Measurements from ENCODE around the gene SLC35G2. TPM values are rescaled to one million over a fixed set of nuclear protein-coding genes. Genes with fewer than 3 reads are reported as not detected.

The SLC35G2 gene
- total RNA-seq, 1 experiment from 2014 or later, result 16.5 TPM

DNA sequence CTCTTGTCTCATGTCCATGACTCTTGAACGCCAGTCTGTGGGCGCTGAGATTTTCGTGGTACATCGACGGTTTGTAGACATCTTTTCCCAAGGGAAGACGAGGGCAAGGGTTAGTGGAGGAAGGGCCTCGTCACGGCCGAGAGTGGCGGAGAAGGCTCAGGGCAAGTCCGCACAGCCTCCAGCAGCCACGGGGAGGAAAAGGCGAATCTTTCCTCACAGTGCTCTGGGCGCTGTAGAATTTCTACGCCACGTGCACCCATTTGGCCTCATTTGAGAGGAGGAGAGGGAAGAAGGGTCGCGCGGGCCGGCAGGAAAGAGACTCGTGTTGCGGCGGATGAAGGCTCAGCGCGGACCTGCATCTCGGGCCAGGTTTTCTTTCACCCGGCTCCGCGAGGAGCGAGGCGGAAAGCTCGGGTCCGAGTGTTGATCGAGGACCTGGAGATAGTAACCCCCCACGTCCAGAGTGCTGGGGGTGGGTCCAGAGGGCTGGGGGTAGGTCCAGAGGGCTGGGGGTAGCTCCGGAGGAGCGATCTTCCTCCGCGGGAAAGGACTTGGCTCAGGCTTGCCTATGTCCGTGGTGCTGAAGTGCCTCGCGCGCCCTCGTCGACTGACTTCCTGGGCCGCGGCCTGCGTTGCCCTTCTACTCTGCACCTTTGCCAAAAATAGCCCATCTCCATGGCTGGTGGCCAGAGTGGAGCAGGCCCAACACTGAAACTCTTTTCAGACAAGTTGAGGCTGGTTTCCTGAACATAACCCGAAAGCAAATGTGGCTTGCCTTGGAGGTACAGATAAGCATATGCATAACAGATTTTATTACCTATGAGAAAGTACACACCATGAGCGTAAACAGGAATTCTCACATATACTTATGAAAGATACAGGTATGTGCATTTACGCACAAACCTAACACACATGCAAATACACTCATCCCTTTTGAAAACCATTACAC is 1.1 kb downstream of the SLC35G2 start:
- peak; percentile 70 for DNase-seq (ENCODE audit: low read depth)
- in situ Hi-C loops (cut with HindIII; ENCODE audit: low pct_unique_long_range_greater_than_20kb, low sequenced_read_pairs), result no loop called here

DNA sequence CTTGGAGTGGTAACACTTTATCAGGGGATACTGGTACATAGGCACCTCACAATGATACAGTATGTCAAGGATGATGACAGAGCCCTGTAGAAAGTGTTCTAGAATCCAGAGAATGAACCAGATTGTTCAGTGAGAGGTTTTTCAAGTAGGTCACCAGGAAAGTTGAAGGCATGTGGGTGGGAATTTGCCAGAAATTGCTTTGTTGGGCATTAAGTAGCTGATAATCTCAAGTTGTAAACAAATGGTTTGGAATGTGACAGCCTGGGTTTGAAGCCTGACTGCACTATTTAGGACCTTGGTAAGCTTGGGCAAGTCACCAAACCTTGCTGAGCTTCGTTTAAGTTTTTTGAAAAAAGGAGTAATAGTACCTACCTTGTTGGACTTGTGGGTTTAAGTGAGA is 12.5 kb downstream of the SLC35G2 start:
- no peak for DNase-seq (ENCODE audit: low read depth)
- in situ Hi-C loops (cut with HindIII; ENCODE audit: low pct_unique_long_range_greater_than_20kb, low sequenced_read_pairs), result no loop called here

DNA sequence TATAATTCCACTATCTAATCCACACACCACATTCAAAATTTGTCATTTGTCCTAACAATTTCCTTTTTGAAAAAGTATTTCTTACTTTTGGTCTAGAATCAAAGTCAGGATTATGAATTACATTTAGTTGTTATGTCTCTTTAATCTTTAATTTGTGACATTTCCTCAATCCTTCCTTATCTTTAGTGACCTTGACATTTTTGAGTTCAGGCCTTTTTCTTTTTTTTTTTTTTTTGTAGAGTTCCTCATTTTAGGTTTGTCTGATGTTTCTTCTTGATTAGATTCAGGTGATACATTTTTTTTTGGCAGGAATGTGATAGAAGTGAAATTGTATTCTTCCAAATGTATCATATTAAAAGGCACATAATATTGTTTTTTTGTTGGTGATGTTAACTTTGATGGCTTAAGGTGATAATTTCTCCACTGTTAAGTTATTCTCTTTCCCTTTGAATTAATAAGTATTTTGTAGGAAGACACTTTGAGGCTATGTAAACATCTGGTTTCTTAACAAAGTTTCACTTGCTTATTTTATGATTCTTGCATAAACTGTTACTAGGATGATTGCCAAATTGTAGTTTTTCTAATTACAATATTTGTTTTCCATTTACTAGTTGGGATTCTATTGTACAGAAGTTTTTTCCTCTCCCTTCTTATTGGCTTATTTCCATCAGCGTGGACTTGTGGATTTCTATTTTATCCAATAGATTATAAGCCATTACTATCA is 16.3 kb downstream of the SLC35G2 start:
- DNase-seq (ENCODE audit: low read depth), result no peak
- in situ Hi-C loops (cut with HindIII; ENCODE audit: low pct_unique_long_range_greater_than_20kb, low sequenced_read_pairs), result no loop called here

DNA sequence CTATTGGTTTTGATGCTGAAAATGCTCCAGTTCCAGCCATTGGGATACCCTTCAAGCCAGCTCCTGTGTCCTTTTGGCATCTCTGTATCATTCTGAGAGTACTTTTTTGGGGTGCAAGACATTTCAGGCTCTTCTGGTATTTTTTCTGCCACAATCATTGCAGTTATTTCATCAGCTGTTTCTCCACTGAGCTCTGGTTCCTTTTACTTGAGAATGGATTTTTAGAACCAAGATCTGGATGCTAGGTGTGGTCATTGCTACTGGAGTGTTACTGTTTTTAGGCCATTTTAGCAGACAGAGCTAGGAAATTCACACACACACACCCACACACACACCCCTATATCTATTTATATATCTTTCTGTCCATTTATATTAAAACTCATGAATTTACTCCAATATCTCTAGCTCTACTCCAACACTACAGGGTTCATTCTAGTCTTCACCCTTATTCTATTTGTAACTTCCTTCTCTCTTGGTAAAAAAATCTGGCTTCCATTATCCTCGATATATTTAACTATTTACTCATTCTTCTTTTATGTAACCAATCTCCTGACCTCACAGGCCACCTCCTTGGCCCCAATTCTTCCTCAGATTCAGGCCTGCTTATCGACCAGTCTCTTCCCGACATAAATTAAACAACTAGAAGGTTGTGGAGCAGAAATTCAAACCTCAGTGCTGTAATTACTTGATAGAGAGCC is 17.0 kb downstream of the SLC35G2 start:
- in situ Hi-C loops (cut with HindIII; ENCODE audit: low pct_unique_long_range_greater_than_20kb, low sequenced_read_pairs), result no loop called here
- no peak for DNase-seq (ENCODE audit: low read depth)

DNA sequence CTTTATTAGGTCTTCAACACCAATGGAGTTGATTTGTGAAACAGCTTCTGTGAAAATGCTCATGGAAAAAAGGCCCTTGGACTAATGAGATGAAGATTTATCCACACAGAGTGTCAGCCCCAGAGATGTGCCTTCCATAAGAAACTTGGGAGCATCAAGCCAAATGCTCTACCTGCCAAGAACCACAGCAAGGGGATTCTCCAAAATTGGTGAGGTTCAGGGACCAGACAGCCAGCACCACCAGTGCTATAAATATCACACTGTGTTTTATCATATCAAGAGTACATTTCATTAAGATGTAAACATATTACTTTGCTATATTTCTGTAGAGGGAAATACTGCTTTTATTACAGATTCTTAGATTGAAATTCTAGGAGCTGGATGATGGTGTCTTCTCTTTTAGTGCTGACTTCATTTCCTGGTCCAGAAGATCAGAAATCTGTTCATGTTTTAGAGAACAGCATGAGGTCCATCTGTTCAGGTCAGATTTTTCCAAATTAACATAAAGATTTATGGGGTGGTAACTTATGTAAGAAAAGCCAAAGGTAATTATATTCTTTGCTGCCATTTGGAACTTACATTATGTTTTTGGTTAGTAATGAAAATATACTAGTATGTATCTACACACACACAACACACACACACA is 17.7 kb downstream of the SLC35G2 start:
- in situ Hi-C loops (cut with HindIII; ENCODE audit: low pct_unique_long_range_greater_than_20kb, low sequenced_read_pairs), result no loop called here
- no peak for DNase-seq (ENCODE audit: low read depth)

DNA sequence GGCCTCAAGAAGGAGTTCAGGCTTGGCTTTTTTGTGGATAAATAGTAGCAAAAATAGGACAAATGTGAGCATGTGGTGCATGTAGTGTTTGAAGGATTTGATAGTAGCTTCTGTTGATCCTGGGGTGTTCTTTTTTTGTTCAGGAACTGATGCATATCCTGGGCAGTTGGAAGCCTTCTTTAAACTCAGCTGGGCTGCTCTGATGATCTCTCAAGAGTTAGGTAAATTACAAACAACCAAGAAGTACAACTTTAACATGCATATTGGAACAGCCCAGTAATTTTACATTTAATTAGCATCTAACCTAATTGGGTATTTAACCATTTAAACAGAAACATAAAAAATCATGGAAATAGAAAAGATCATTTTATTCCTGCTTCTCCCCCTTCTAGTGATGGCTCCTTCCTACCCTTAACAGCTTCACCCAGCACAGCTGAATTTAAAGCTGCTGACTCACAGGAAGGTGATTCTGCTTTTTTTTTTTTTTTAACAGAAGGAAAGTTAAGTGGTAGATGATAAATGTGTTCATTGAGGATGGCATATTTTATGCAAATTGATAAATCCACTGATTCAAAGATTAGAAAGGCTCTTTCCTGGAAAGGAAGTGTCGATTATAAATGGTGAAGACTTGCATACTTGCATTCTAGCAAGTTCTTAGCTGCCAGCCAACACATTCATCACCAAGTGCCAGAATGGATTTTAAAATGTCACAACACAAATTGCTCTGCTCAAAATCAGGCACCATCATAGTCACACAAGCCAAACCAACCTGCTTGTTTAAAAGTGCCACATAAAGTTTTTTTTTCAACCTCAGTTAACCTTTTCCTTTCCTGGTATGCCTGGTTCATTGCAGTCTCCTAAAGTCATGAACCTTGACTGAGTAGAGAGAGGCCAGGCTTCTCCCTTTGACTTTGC is 20.0 kb downstream of the SLC35G2 start:
- DNase-seq (ENCODE audit: low read depth), result peak; percentile 75
- in situ Hi-C loops (cut with HindIII; ENCODE audit: low pct_unique_long_range_greater_than_20kb, low sequenced_read_pairs), result no loop called here

DNA sequence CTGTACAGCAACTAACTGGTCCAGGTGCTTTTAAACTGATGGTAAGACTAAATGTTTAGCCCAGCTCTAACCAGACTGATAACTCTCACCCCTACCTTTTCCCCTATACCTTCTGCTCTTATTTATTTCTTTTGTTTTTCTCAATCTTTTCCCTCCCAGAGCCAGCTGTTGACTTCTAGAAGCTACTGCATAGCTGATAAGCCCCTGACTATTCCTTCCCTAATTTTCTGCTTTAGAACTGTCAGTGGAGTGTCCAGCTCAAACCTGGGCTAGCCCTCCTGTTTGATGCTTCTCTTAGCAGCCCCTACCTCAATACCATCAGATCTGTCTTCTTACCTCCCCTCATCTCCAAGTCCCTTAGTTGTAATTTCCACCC is 20.6 kb downstream of the SLC35G2 start:
- in situ Hi-C loops (cut with HindIII; ENCODE audit: low pct_unique_long_range_greater_than_20kb, low sequenced_read_pairs), result no loop called here
- no peak for DNase-seq (ENCODE audit: low read depth)

DNA sequence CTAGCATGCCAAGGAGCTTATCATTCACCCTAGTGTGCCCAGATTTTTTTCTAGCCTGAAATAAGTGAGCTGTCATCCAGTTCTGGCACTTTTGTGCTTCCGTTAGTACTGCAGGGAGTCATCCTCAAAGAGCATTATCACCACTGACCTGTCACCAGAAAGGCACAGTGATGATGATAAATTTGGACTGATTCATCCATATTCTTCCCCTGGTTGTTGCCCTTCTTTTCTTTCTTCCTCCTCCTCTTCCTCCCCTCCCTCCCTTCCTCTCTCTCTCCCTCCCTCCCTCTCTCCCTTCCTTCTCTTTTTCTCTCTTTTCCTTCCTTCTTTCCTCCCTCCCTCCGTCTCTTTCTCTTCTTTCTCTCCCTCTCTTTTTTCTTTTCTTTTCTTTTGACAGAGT is 21.3 kb downstream of the SLC35G2 start:
- no peak for DNase-seq (ENCODE audit: low read depth)
- in situ Hi-C loops (cut with HindIII; ENCODE audit: low pct_unique_long_range_greater_than_20kb, low sequenced_read_pairs), result no loop called here

DNA sequence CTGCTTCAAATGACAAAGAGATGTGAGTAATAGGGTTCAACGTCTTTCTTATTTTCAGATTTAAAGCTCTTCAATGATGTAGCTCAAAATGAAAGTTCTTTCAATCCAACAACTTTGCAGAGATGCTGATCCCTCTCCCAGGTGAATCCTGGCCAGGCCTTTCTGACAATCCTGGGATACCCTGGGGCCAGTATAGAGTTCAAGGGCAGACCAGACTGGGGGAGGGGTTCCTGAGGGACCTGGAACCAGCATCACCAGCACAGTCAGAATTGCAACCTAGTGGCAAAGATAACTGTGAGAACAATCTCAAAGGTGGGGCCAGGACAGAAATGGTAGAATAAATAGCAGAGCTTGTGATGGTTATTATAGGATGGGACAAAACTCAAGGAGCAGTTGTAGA is 23.4 kb downstream of the SLC35G2 start:
- in situ Hi-C loops (cut with HindIII; ENCODE audit: low pct_unique_long_range_greater_than_20kb, low sequenced_read_pairs), result no loop called here
- DNase-seq (ENCODE audit: low read depth), result no peak

DNA sequence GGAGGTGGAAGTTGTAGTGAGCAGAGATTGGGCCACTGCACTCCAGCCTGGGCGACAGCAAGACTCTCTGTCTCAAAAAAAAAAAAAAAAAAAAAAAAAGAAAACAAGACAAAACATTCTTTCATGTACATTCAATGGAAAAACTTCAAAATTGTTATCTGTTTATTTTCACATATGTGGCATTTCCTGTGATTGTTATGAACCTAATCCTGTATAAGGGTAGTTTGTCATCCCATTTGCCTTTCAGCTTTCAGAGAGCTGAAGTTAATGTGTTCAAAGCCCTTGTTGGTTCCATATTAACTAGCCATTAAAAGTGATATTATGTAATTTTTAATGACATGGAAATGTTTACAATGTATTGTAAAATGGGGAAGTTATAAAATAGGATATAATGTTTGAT is 25.8 kb downstream of the SLC35G2 start:
- no peak for DNase-seq (ENCODE audit: low read depth)
- in situ Hi-C loops (cut with HindIII; ENCODE audit: low pct_unique_long_range_greater_than_20kb, low sequenced_read_pairs), result no loop called here

DNA sequence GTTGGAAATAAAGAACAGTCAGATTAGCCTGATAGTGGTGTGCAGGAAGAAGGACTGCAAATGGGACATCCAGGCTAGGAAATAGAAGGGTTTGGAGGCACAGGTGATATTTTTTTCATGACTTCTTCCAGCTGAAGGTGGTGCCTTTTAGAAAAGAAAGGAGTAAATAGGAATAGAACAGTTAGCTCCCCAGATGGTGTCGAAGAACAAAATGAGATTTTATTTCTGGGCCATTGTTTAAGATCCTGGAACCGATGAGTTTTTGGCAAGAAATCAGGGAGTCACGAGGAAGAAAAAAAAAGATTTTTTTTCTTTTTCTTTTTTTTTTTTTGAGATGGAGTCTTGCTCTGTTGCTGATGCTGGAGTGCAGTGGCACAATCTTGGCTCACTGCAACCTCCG is 33.3 kb downstream of the SLC35G2 start:
- in situ Hi-C loops (cut with HindIII; ENCODE audit: low pct_unique_long_range_greater_than_20kb, low sequenced_read_pairs), result no loop called here
- DNase-seq (ENCODE audit: low read depth), result no peak

DNA sequence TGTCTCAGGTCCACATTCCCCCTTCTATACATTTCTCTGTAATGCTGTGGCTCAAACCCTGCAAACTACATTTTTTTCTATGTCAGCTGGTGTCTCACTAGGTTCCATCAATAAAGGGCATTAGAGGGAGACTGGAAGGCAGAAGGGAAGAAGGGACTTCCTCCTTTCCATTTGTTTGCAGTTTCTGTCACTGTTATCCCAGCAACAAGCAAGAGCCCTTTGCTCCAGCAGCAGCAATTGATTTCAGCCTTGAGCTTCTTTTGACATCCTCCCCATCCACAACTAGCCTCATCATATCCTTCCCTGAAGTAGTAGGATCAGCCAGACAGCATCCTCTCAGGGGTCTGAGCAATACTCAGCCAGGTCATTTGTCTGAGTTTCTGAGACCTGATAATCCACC is 37.7 kb downstream of the SLC35G2 start:
- no peak for DNase-seq (ENCODE audit: low read depth)
- in situ Hi-C loops (cut with HindIII; ENCODE audit: low pct_unique_long_range_greater_than_20kb, low sequenced_read_pairs), result no loop called here

DNA sequence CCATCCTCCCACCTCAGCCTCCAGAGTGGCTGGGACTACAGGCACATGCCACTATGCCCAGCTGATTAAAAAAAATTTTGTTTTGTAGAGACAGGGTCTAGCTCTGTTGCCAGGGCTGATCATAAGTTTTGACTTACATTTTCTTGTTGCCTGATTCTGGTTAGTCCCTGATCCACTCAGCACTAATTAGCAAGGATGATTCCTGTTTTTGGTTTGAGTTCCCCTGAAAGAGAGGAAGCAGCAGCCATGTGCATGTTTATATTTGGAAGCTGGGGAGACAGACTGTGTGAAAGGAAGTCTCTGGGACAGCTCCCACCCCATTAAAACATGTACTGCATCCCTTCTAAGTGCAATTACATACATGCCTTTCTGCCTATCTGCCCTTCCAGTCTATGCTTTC is 39.5 kb downstream of the SLC35G2 start:
- no peak for DNase-seq (ENCODE audit: low read depth)
- in situ Hi-C loops (cut with HindIII; ENCODE audit: low pct_unique_long_range_greater_than_20kb, low sequenced_read_pairs), result no loop called here

DNA sequence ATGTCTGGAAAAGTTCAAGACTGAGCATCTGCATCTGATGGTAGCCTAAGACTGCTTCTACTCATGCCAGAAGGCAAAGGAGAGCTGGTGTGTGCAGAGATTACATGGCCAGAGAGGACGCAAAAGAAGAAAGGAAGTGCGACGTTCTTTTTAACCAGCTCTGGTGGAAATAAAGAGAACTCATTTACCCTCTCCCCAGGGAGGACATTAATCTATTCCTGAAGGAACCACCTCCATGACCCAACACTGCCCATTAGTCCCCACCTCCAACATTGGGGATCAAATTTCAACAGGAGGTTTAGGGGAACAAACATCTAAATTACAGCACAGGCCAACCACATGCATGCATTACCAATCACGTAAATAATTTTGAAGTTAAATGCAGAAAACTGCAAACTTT is 41.6 kb downstream of the SLC35G2 start:
- in situ Hi-C loops (cut with HindIII; ENCODE audit: low pct_unique_long_range_greater_than_20kb, low sequenced_read_pairs), result no loop called here
- peak; percentile 6 for DNase-seq (ENCODE audit: low read depth)

DNA sequence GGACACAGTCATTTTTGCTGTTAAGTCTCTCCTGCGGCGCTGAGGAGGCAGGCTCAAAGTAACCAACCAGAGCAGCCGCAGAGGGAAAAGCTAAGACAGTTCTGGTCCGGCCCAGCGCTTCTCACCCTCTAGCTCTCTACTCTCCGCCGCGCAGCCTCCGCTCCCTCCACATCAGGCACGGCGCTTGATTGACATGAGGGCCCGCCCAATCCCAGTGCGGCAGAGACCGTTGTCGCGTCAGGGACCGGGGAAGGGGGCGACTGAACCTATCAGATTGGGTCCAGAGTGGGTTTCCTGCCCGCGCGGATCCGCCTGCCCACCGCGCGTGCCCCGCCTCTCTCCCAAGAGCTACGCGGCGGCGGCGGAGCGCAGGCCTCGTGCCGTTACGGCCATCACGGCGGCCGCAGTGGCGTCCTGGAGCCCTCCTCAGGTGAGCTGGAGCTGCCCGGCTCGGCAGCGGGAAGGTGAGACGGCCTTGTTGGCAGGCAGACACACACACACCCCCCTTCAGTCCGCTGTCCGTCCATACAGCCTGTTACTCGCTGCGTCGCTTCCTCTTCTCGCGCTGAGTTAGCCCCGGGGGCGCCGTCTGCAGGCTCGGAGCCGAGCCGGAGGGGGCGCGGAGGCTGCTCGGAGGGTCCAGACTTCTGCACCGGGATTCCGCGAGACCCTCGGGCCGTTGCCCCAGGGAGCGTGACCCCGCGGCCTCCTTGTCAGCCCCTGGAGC is 43.1 kb downstream of the SLC35G2 start, which contains the start of gene NCK1:
TSS of gene NCK1 (plus strand) at position 319 of the 727 bp plus-strand sequence. CDS start 65,794 bp downstream, outside the sequence.
- peak; percentile 99 for DNase-seq (ENCODE audit: low read depth)
- in situ Hi-C loops (cut with HindIII; ENCODE audit: low pct_unique_long_range_greater_than_20kb, low sequenced_read_pairs), result no loop called here

DNA sequence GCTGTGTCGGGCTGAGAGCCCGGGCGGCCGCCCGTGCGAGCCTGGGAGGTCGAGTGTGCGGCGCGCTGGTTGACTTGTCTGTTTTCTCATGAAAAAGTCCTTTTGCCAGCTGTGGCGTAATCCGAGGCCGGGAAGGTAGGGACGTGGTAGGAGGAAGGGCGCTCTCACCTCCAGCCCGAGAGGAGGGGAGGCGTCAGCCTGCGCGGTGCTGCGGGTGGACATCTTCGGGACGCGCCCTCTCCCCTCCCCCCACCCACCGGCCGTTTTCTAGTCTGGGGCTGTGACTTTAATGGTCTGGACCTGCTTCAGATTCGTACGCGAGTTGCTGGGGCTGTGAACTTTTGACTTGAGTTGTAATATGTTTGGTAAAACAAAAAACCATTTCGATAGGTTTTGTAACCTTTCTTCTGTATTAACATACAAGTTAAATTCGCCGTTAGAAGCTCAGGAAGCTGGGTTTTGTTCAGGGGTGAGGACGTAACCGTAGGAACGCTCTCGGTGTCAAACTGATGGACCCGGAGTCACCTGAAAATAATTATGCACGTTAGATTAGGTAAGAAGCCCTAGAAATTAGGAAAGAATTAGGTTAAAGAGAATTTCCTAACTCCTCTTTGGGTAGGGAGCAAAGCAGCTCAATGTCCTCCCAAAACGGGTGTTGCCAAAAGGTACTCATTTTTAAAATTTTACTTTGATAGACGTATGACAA is 43.8 kb downstream of the SLC35G2 start:
- in situ Hi-C loops (cut with HindIII; ENCODE audit: low pct_unique_long_range_greater_than_20kb, low sequenced_read_pairs), result no loop called here
- DNase-seq (ENCODE audit: low read depth), result peak; percentile 77
